ENCODE data around the gene EHBP1.
A peak's percentile ranks its signal among the peaks of the same experiment; 100 is the strongest.

EHBP1 gene

DNA sequence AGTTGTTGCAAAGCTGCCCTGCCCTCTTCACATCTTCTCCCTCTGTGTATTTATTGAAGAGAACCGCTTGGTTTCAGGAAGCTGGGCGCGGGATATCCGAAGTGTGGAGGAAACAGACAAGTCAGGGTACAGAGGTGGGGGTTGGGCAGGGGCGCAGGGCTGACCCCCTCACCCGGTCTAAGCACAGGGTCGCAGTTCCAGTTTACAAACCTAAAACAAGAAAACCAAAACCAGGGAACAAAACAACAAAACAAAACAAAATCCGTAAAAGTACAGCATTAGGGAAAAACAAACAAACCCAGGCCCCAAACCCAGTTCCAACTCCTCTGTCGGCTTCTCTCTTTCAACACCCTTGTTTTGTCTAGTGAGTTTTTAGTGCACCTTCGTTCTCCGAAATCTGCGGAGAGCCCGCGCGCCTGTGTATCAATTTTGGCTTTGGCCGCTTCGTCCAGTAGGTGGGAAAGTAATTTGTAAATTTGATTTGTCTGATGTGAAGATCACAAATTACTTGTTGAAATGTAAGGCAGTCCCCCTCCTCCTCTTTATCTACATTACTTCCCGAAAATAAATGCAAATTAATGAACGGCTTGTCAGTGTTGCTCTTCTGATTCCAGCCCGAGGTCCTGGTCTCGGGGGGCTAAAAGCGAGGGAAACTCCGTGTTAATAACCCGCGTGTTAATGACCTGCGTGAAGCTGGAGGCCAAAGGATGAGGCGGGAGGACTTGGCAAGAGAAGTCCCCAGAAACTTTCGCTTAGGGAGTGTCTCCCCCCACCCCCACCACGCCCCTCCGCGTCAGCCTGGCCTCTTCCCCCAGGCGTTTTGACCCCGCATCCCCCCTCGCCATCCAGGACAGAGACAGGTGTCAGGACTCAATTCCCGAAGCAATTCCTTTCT lies 352.0 kb downstream of the EHBP1 start:
- Histone ChIP-seq H4K8ac (ENCODE audit: low read depth, low read length) (no peak overlapping the region), H2BK5ac (ENCODE audit: low read depth, low read length, poor library complexity) (no peak overlapping the region), H4K91ac (ENCODE audit: low read depth, low read length) (no peak overlapping the region), H3K79me1 (ENCODE audit: low read length) (no peaks in the 10 kb centered on the region), H3K9ac (ENCODE audit: low read length) (no peak overlapping the region), H3K36me3 (ENCODE audit: control insufficient read depth in 1 of 2, insufficient read depth in 2 of 2, low read length in 2 of 2) (no peaks in the 10 kb centered on the region), H3K27me3 (ENCODE audit: insufficient read depth, low read length) (peaks cover 75% of the 10 kb centered on the region), H3K4me2 (ENCODE audit: low read length) (no peak overlapping the region), H3K23ac (ENCODE audit: low read length) (no peak overlapping the region), H2AFZ (ENCODE audit: insufficient read depth, low read length, poor library complexity) (no peak overlapping the region), H2AK5ac (ENCODE audit: low read length) (no peak overlapping the region), H2BK12ac (ENCODE audit: low read length) (no peak overlapping the region), H3K4ac (ENCODE audit: low read depth, low read length) (no peak overlapping the region), H4K12ac (ENCODE audit: low read depth, low read length) (no peak overlapping the region), H2BK120ac (ENCODE audit: insufficient read depth, low read length, poor library complexity) (no peak overlapping the region), H3K79me2 (ENCODE audit: control insufficient read depth, insufficient read depth, low read length, poor library complexity) (no peaks in the 10 kb centered on the region), H3K4me3 (ENCODE audit: low read depth, low read length) (no peak overlapping the region), H3K4me1 (ENCODE audit: control insufficient read depth in 1 of 2, insufficient read depth in 2 of 2, low read length in 2 of 2) (peaks cover 28 to 31% of the 10 kb centered on the region in 2 experiments), H3K27ac (ENCODE audit: low read depth, low read length) (no peak overlapping the region), H3K14ac (ENCODE audit: low read length) (no peak overlapping the region), H3K9me3 (ENCODE audit: insufficient read depth, low read depth, low read length) (peaks cover 17% of the 10 kb centered on the region), H3K18ac (ENCODE audit: low read length) (no peak overlapping the region)
- no peak for DNase-seq
- WGBS (ENCODE audit: extremely low coverage, insufficient coverage, insufficient read length) = no CpG with 5 or more reads among the region's 35 CpGs

DNA sequence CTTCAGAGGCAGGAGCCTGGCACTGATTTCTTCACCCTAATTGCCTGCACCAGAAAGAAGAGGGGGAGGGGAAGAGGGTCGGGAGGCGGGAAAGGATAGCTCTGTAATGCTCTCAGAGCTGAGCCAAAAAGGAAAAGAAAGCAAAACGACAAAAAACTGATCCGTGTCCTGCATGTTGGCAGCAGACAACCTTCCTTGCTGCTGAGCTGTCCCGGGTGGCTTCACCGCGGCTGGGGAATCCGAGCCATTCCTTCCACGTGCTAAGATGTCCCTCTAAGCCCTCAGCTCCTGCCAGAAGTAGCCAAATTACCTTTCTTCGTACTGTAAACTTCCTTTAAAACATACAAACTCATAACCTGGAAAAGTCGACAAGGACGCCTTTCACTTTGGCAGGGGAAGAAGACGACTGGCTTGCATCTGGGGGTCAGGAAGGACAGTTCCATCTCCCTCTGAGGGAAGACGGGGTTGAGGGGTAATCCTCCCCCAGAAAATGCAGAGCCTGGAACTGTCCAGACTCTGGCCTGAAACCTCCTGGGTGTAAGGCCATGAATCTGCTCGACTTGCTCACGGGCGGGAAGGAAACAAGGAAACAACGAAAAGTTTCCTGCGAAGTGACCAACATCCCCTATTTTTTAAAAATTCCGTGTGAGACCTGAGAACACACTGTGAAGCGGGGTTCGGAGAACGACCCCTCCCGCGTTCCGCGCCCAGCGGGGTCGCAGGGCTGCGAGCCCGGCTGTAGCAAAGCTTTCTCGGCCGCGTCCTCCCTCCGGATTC lies 352.8 kb downstream of the EHBP1 start:
- no CpG with 5 or more reads among the region's 35 CpGs for WGBS (ENCODE audit: extremely low coverage, insufficient coverage, insufficient read length)

GRCh38 chr2:63058921-63059792 lies 353.6 kb downstream of the EHBP1 start:
- peaks cover 27 to 28% of the 10 kb centered on the region in 2 experiments for H3K4me1 ChIP-seq (ENCODE audit: control insufficient read depth in 1 of 2, insufficient read depth in 2 of 2, low read length in 2 of 2)
- no peak overlapping the region for H3K14ac ChIP-seq (ENCODE audit: low read length)
- H2BK12ac ChIP-seq (ENCODE audit: low read length) = no peak overlapping the region
- H3K27me3 ChIP-seq (ENCODE audit: insufficient read depth, low read length) = peaks cover 59% of the 10 kb centered on the region
- no peaks in the 10 kb centered on the region for H3K79me2 ChIP-seq (ENCODE audit: control insufficient read depth, insufficient read depth, low read length, poor library complexity)
- no peak overlapping the region for H4K8ac ChIP-seq (ENCODE audit: low read depth, low read length)
- no peaks in the 10 kb centered on the region for H3K79me1 ChIP-seq (ENCODE audit: low read length)
- no peak overlapping the region for H2AK5ac ChIP-seq (ENCODE audit: low read length)
- H3K23ac ChIP-seq (ENCODE audit: low read length) = no peak overlapping the region
- no peaks in the 10 kb centered on the region for H3K36me3 ChIP-seq (ENCODE audit: control insufficient read depth in 1 of 2, insufficient read depth in 2 of 2, low read length in 2 of 2)
- H3K18ac ChIP-seq (ENCODE audit: low read length) = no peak overlapping the region
- H4K12ac ChIP-seq (ENCODE audit: low read depth, low read length) = no peak overlapping the region
- H2BK120ac ChIP-seq (ENCODE audit: insufficient read depth, low read length, poor library complexity) = no peak overlapping the region
- no peak overlapping the region for H2AFZ ChIP-seq (ENCODE audit: insufficient read depth, low read length, poor library complexity)
- no peak overlapping the region for H3K4me3 ChIP-seq (ENCODE audit: low read depth, low read length)
- H3K27ac ChIP-seq (ENCODE audit: low read depth, low read length) = no peak overlapping the region
- no CpG with 5 or more reads among the region's 67 CpGs for WGBS (ENCODE audit: extremely low coverage, insufficient coverage, insufficient read length)
- no peak overlapping the region for H3K4ac ChIP-seq (ENCODE audit: low read depth, low read length)
- no peak overlapping the region for H4K91ac ChIP-seq (ENCODE audit: low read depth, low read length)
- DNase-seq = no peak
- H3K9me3 ChIP-seq (ENCODE audit: insufficient read depth, low read depth, low read length) = peaks cover 17% of the 10 kb centered on the region
- no peak overlapping the region for H3K9ac ChIP-seq (ENCODE audit: low read length)
- H2BK5ac ChIP-seq (ENCODE audit: low read depth, low read length, poor library complexity) = no peak overlapping the region
- peak overlapping the region; percentile 33 for H3K4me2 ChIP-seq (ENCODE audit: low read length)

More for the DNA sequence above, 352.8 kb downstream of the EHBP1 start:
- peaks cover 17% of the 10 kb centered on the region for H3K9me3 ChIP-seq (ENCODE audit: insufficient read depth, low read depth, low read length)
- no peak overlapping the region for H3K23ac ChIP-seq (ENCODE audit: low read length)
- peaks cover 67% of the 10 kb centered on the region for H3K27me3 ChIP-seq (ENCODE audit: insufficient read depth, low read length)
- H3K36me3 ChIP-seq (ENCODE audit: control insufficient read depth in 1 of 2, insufficient read depth in 2 of 2, low read length in 2 of 2) = no peaks in the 10 kb centered on the region
- H4K8ac ChIP-seq (ENCODE audit: low read depth, low read length) = no peak overlapping the region
- no peak overlapping the region for H3K4ac ChIP-seq (ENCODE audit: low read depth, low read length)
- no peak for DNase-seq
- H3K79me1 ChIP-seq (ENCODE audit: low read length) = no peaks in the 10 kb centered on the region
- no peak overlapping the region for H4K12ac ChIP-seq (ENCODE audit: low read depth, low read length)
- H2BK5ac ChIP-seq (ENCODE audit: low read depth, low read length, poor library complexity) = no peak overlapping the region
- H3K79me2 ChIP-seq (ENCODE audit: control insufficient read depth, insufficient read depth, low read length, poor library complexity) = no peaks in the 10 kb centered on the region
- H3K4me1 ChIP-seq (ENCODE audit: control insufficient read depth in 1 of 2, insufficient read depth in 2 of 2, low read length in 2 of 2) = peaks cover 28 to 31% of the 10 kb centered on the region in 2 experiments
- H3K27ac ChIP-seq (ENCODE audit: low read depth, low read length) = no peak overlapping the region
- no peak overlapping the region for H3K14ac ChIP-seq (ENCODE audit: low read length)
- no peak overlapping the region for H4K91ac ChIP-seq (ENCODE audit: low read depth, low read length)
- H2BK120ac ChIP-seq (ENCODE audit: insufficient read depth, low read length, poor library complexity) = no peak overlapping the region
- no peak overlapping the region for H3K4me3 ChIP-seq (ENCODE audit: low read depth, low read length)
- H2AFZ ChIP-seq (ENCODE audit: insufficient read depth, low read length, poor library complexity) = no peak overlapping the region
- H3K4me2 ChIP-seq (ENCODE audit: low read length) = peak overlapping the region; percentile 32
- no peak overlapping the region for H2AK5ac ChIP-seq (ENCODE audit: low read length)
- H2BK12ac ChIP-seq (ENCODE audit: low read length) = no peak overlapping the region
- H3K18ac ChIP-seq (ENCODE audit: low read length) = no peak overlapping the region
- no peak overlapping the region for H3K9ac ChIP-seq (ENCODE audit: low read length)
